HG03439 (cell line): ENCODE results near the gene CRHR2.
A peak's percentile ranks its signal among the peaks of the same experiment; 100 is the strongest.

Experiments
- ATAC-seq: cut with Tn5 transposase; IDR thresholded peaks from one replicate; pipeline ENCODE4 v1.9.1; 2021; ENCODE audit warnings: mild to moderate bottlenecking, moderate library complexity; ENCODE audit not compliant: unreplicated experiment

The CRHR2 gene

GRCh38 chr7:30633223-30633622 lies 49.0 kb downstream of the CRHR2 start:
- ATAC-seq = no peak

GRCh38 chr7:30630986-30631385 lies 51.3 kb downstream of the CRHR2 start:
- peak; percentile 69 for ATAC-seq

- no peak for ATAC-seq
Observed at GRCh38 chr7:30627026-30627425, 55.2 kb downstream of the CRHR2 start.

- no peak for ATAC-seq
Observed at GRCh38 chr7:30625283-30625682, 57.0 kb downstream of the CRHR2 start.

- no peak for ATAC-seq
Observed at GRCh38 chr7:30618961-30619360, 63.3 kb downstream of the CRHR2 start.

GRCh38 chr7:30618080-30618676 lies 64.1 kb downstream of the CRHR2 start:
- ATAC-seq = no peak

- ATAC-seq = no peak
Observed at GRCh38 chr7:30617359-30617758, 64.9 kb downstream of the CRHR2 start.

- ATAC-seq = no peak
Observed at GRCh38 chr7:30616318-30616717, 65.9 kb downstream of the CRHR2 start.

- ATAC-seq = no peak
Observed at GRCh38 chr7:30613366-30614325, 68.6 kb downstream of the CRHR2 start.

- ATAC-seq = no peak
Observed at GRCh38 chr7:30612658-30613265, 69.5 kb downstream of the CRHR2 start.

- ATAC-seq = no peak
Observed at GRCh38 chr7:30605832-30606231, 76.4 kb downstream of the CRHR2 start.

- ATAC-seq = no peak
Observed at GRCh38 chr7:30604901-30605300, 77.4 kb downstream of the CRHR2 start.
